ENCODE measurements around the gene USP54. TPM values are rescaled to one million over a fixed set of nuclear protein-coding genes. Genes with fewer than 3 reads are reported as not detected.

USP54 gene
- total RNA-seq, 2 experiments from 2014 or later = 2.7 to 3.2 TPM

- H3K27me3 Mint-ChIP-seq = no peaks in the 10 kb centered on the region
- H3K27ac Mint-ChIP-seq = no peak overlapping the region
- Histone ChIP-seq H3K36me3 (ENCODE audit: insufficient read depth, low read length) (no peaks in the 10 kb centered on the region), H3K27ac (ENCODE audit: low read depth in 1 of 2, low read length in 2 of 2) (no peak overlapping the region), H3K4me1 (ENCODE audit: insufficient read depth, low read length) (peaks cover 4% of the 10 kb centered on the region), H3K27me3 (ENCODE audit: control insufficient read depth in 1 of 2, insufficient read depth in 2 of 2, low read length in 2 of 2) (no peaks in the 10 kb centered on the region), H3K4me3 (ENCODE audit: low read length) (no peak overlapping the region), H3K9me3 (ENCODE audit: control insufficient read depth in 1 of 2, insufficient read depth in 1 of 2, low read length in 2 of 2) (no peaks in the 10 kb centered on the region)
- ATAC-seq (ENCODE audit: poor library complexity) = no peak
- intact Hi-C loops (cut with DNase I, micrococcal nuclease) = no loop called here
- no peaks in the 10 kb centered on the region for H3K9me3 Mint-ChIP-seq
- POLR2A ChIA-PET = interaction anchor here (1.0 kb wide), 1 partner anchor 153 kb away, joined by 3 read pairs; the partner anchor contains the start of gene CFAP70
- TF ChIP-seq CTCF (IDR thresholded peaks at IDR 0.05) = no peak
- no peak for DNase-seq
- CTCF ChIA-PET = no interaction called here
- no peaks in the 10 kb centered on the region for H3K4me1 Mint-ChIP-seq (ENCODE audit: low read depth)
- no peaks in the 10 kb centered on the region for H3K36me3 Mint-ChIP-seq (ENCODE audit: low read depth)
- no peak overlapping the region for H3K4me3 Mint-ChIP-seq
Measured at GRCh38 chr10:73512207-73512743, 78.9 kb downstream of the USP54 start.

- Mint-ChIP-seq H3K4me3 (no peak overlapping the region), H3K36me3 (ENCODE audit: low read depth) (peaks cover 20% of the 10 kb centered on the region), H3K27ac (no peak overlapping the region), H3K27me3 (no peaks in the 10 kb centered on the region), H3K4me1 (ENCODE audit: low read depth) (no peaks in the 10 kb centered on the region), H3K9me3 (no peaks in the 10 kb centered on the region)
- Histone ChIP-seq H3K9me3 (ENCODE audit: control insufficient read depth in 1 of 2, insufficient read depth in 1 of 2, low read length in 2 of 2) (no peaks in the 10 kb centered on the region), H3K4me3 (ENCODE audit: low read length) (no peak overlapping the region), H3K36me3 (ENCODE audit: insufficient read depth, low read length) (peaks cover 7% of the 10 kb centered on the region), H3K27me3 (ENCODE audit: control insufficient read depth in 1 of 2, insufficient read depth in 2 of 2, low read length in 2 of 2) (no peaks in the 10 kb centered on the region), H3K27ac (ENCODE audit: low read depth in 1 of 2, low read length in 2 of 2) (no peak overlapping the region), H3K4me1 (ENCODE audit: insufficient read depth, low read length) (peaks cover 4% of the 10 kb centered on the region)
- peak in 1 of 14 experiments; percentile 40 for DNase-seq
- ATAC-seq (ENCODE audit: poor library complexity) = no peak
- no peak for TF ChIP-seq CTCF (IDR thresholded peaks at IDR 0.05)
- ChIA-PET CTCF (no interaction called here), POLR2A (interaction anchor here (0.9 kb wide), 1 partner anchor 15 kb away, joined by 4 read pairs; no protein-coding TSS in a partner anchor)
- intact Hi-C loops (cut with DNase I, micrococcal nuclease) = no loop called here
Measured at GRCh38 chr10:73509695-73510094, 81.4 kb downstream of the USP54 start.

- POLR2A ChIA-PET = no interaction called here
- peaks cover 41% of the 10 kb centered on the region for H3K36me3 Mint-ChIP-seq (ENCODE audit: low read depth)
- no peak overlapping the region for H3K27ac ChIP-seq (ENCODE audit: low read depth in 1 of 2, low read length in 2 of 2)
- no peak overlapping the region for H3K27ac Mint-ChIP-seq
- CTCF ChIA-PET = no interaction called here
- H3K36me3 ChIP-seq (ENCODE audit: insufficient read depth, low read length) = peaks cover 21% of the 10 kb centered on the region
- no peak overlapping the region for H3K4me3 ChIP-seq (ENCODE audit: low read length)
- intact Hi-C loops (cut with DNase I, micrococcal nuclease) = no loop called here
- no peak overlapping the region for H3K4me3 Mint-ChIP-seq
- H3K9me3 ChIP-seq (ENCODE audit: control insufficient read depth in 1 of 2, insufficient read depth in 1 of 2, low read length in 2 of 2) = no peaks in the 10 kb centered on the region
- H3K4me1 ChIP-seq (ENCODE audit: insufficient read depth, low read length) = peaks cover 9% of the 10 kb centered on the region
- TF ChIP-seq CTCF (IDR thresholded peaks at IDR 0.05) = no peak
- peaks cover 19% of the 10 kb centered on the region for H3K4me1 Mint-ChIP-seq (ENCODE audit: low read depth)
- ATAC-seq (ENCODE audit: poor library complexity) (no peak), DNase-seq (no peak)
- no peaks in the 10 kb centered on the region for H3K27me3 Mint-ChIP-seq
- no peaks in the 10 kb centered on the region for H3K27me3 ChIP-seq (ENCODE audit: control insufficient read depth in 1 of 2, insufficient read depth in 2 of 2, low read length in 2 of 2)
- no peaks in the 10 kb centered on the region for H3K9me3 Mint-ChIP-seq
Measured at GRCh38 chr10:73506491-73506890, 84.7 kb downstream of the USP54 start.
